ENCODE data around the gene GSG1L. TPM values are rescaled to one million over a fixed set of nuclear protein-coding genes. Genes with fewer than 3 reads are reported as not detected.

The GSG1L gene
- total RNA-seq, 1 donor: not detected

GRCh38 chr16:27901956-27902355 is 161.6 kb downstream of the GSG1L start:
- no peak overlapping the region for H3K4me3 ChIP-seq (ENCODE audit: insufficient read depth, low read length)
- no peaks in the 10 kb centered on the region for H3K36me3 ChIP-seq (ENCODE audit: insufficient read depth, low read length)
- H4K20me1 ChIP-seq (ENCODE audit: insufficient read depth, low read length): no peaks in the 10 kb centered on the region
- no peaks in the 10 kb centered on the region for H3K9me3 ChIP-seq (ENCODE audit: low read depth, low read length)
- H3K4me2 ChIP-seq (ENCODE audit: insufficient read depth, low read length): no peak overlapping the region
- H2AFZ ChIP-seq (ENCODE audit: low read length): no peak overlapping the region
- peaks cover 12% of the 10 kb centered on the region for H3K27me3 ChIP-seq (ENCODE audit: insufficient read depth, low read length)
- no peak overlapping the region for H3K27ac ChIP-seq (ENCODE audit: low read depth, low read length)
- H3K79me2 ChIP-seq (ENCODE audit: insufficient read depth, low read length): no peaks in the 10 kb centered on the region
- no peaks in the 10 kb centered on the region for H3K4me1 ChIP-seq (ENCODE audit: insufficient read depth, low read length)
- DNase-seq (ENCODE audit: insufficient read length, low spot score, missing footprints): no peak
- TF ChIP-seq CTCF (IDR thresholded peaks at IDR 0.05; ENCODE audit: extremely low read depth, low read depth, low read length): no peak

GRCh38 chr16:27899736-27900135 is 163.8 kb downstream of the GSG1L start:
- Histone ChIP-seq H3K36me3 (ENCODE audit: insufficient read depth, low read length) (no peaks in the 10 kb centered on the region), H3K27me3 (ENCODE audit: insufficient read depth, low read length) (peaks cover 12% of the 10 kb centered on the region), H4K20me1 (ENCODE audit: insufficient read depth, low read length) (no peaks in the 10 kb centered on the region), H3K4me3 (ENCODE audit: insufficient read depth, low read length) (no peak overlapping the region), H3K4me1 (ENCODE audit: insufficient read depth, low read length) (no peaks in the 10 kb centered on the region), H3K4me2 (ENCODE audit: insufficient read depth, low read length) (no peak overlapping the region), H3K79me2 (ENCODE audit: insufficient read depth, low read length) (no peaks in the 10 kb centered on the region), H3K9me3 (ENCODE audit: low read depth, low read length) (no peaks in the 10 kb centered on the region), H3K27ac (ENCODE audit: low read depth, low read length) (no peak overlapping the region), H2AFZ (ENCODE audit: low read length) (no peak overlapping the region)
- no peak for DNase-seq (ENCODE audit: insufficient read length, low spot score, missing footprints)
- TF ChIP-seq CTCF (IDR thresholded peaks at IDR 0.05; ENCODE audit: extremely low read depth, low read depth, low read length): no peak

- H2AFZ ChIP-seq (ENCODE audit: low read length): no peak overlapping the region
- H3K4me2 ChIP-seq (ENCODE audit: insufficient read depth, low read length): no peak overlapping the region
- no peak for DNase-seq (ENCODE audit: insufficient read length, low spot score, missing footprints)
- H3K9me3 ChIP-seq (ENCODE audit: low read depth, low read length): no peaks in the 10 kb centered on the region
- TF ChIP-seq CTCF (IDR thresholded peaks at IDR 0.05; ENCODE audit: extremely low read depth, low read depth, low read length): no peak
- no peaks in the 10 kb centered on the region for H3K4me1 ChIP-seq (ENCODE audit: insufficient read depth, low read length)
- H3K36me3 ChIP-seq (ENCODE audit: insufficient read depth, low read length): no peaks in the 10 kb centered on the region
- H3K79me2 ChIP-seq (ENCODE audit: insufficient read depth, low read length): no peaks in the 10 kb centered on the region
- no peaks in the 10 kb centered on the region for H4K20me1 ChIP-seq (ENCODE audit: insufficient read depth, low read length)
- no peak overlapping the region for H3K27ac ChIP-seq (ENCODE audit: low read depth, low read length)
- peaks cover 5% of the 10 kb centered on the region for H3K27me3 ChIP-seq (ENCODE audit: insufficient read depth, low read length)
- H3K4me3 ChIP-seq (ENCODE audit: insufficient read depth, low read length): no peak overlapping the region
Measured at GRCh38 chr16:27894386-27894785, 169.1 kb downstream of the GSG1L start.

- Histone ChIP-seq H4K20me1 (ENCODE audit: insufficient read depth, low read length) (no peaks in the 10 kb centered on the region), H3K9me3 (ENCODE audit: low read depth, low read length) (no peaks in the 10 kb centered on the region), H3K79me2 (ENCODE audit: insufficient read depth, low read length) (no peaks in the 10 kb centered on the region), H3K27ac (ENCODE audit: low read depth, low read length) (no peak overlapping the region), H3K27me3 (ENCODE audit: insufficient read depth, low read length) (peaks cover 8% of the 10 kb centered on the region), H3K4me2 (ENCODE audit: insufficient read depth, low read length) (no peak overlapping the region), H3K4me1 (ENCODE audit: insufficient read depth, low read length) (no peaks in the 10 kb centered on the region), H2AFZ (ENCODE audit: low read length) (no peak overlapping the region), H3K4me3 (ENCODE audit: insufficient read depth, low read length) (no peak overlapping the region), H3K36me3 (ENCODE audit: insufficient read depth, low read length) (no peaks in the 10 kb centered on the region)
- no peak for DNase-seq (ENCODE audit: insufficient read length, low spot score, missing footprints)
- no peak for TF ChIP-seq CTCF (IDR thresholded peaks at IDR 0.05; ENCODE audit: extremely low read depth, low read depth, low read length)
Measured at GRCh38 chr16:27892879-27893278, 170.6 kb downstream of the GSG1L start.

Data from osteoblast (primary cell).